ENCODE data around the gene CACNA1C.

CACNA1C gene

GRCh38 chr12:2455410-2455809 is 402.6 kb downstream of the CACNA1C start:
- DNase-seq (ENCODE audit: low spot score) = no peak
- no peak for TF ChIP-seq CTCF (IDR thresholded peaks at IDR 0.05; ENCODE audit: borderline replicate concordance, control extremely low read depth, extremely low read depth, insufficient read depth, missing control alignments)
- in situ Hi-C loops (cut with MboI; ENCODE audit: low sequenced_read_pairs, unreplicated experiment) = no loop called here

- in situ Hi-C loops (cut with MboI; ENCODE audit: low sequenced_read_pairs, unreplicated experiment) = no loop called here
- DNase-seq (ENCODE audit: low spot score) = no peak
- TF ChIP-seq CTCF (IDR thresholded peaks at IDR 0.05; ENCODE audit: borderline replicate concordance, control extremely low read depth, extremely low read depth, insufficient read depth, missing control alignments) = no peak
Measured at GRCh38 chr12:2456122-2456812, 403.5 kb downstream of the CACNA1C start.

GRCh38 chr12:2456813-2457186 is 404.0 kb downstream of the CACNA1C start:
- TF ChIP-seq CTCF (IDR thresholded peaks at IDR 0.05; ENCODE audit: borderline replicate concordance, control extremely low read depth, extremely low read depth, insufficient read depth, missing control alignments) = no peak
- in situ Hi-C loops (cut with MboI; ENCODE audit: low sequenced_read_pairs, unreplicated experiment) = no loop called here

GRCh38 chr12:2457215-2457932 is 404.6 kb downstream of the CACNA1C start:
- no peak for DNase-seq (ENCODE audit: low spot score)
- in situ Hi-C loops (cut with MboI; ENCODE audit: low sequenced_read_pairs, unreplicated experiment) = no loop called here
- TF ChIP-seq CTCF (IDR thresholded peaks at IDR 0.05; ENCODE audit: borderline replicate concordance, control extremely low read depth, extremely low read depth, insufficient read depth, missing control alignments) = no peak

More at GRCh38 chr12:2456813-2457186, 404.0 kb downstream of the CACNA1C start:
- DNase-seq (ENCODE audit: low spot score) = no peak

- no peak for TF ChIP-seq CTCF (IDR thresholded peaks at IDR 0.05; ENCODE audit: borderline replicate concordance, control extremely low read depth, extremely low read depth, insufficient read depth, missing control alignments)
- no peak for DNase-seq (ENCODE audit: low spot score)
- in situ Hi-C loops (cut with MboI; ENCODE audit: low sequenced_read_pairs, unreplicated experiment) = no loop called here
Measured at GRCh38 chr12:2457933-2458414, 405.2 kb downstream of the CACNA1C start.

- no peak for TF ChIP-seq CTCF (IDR thresholded peaks at IDR 0.05; ENCODE audit: borderline replicate concordance, control extremely low read depth, extremely low read depth, insufficient read depth, missing control alignments)
- in situ Hi-C loops (cut with MboI; ENCODE audit: low sequenced_read_pairs, unreplicated experiment) = no loop called here
- no peak for DNase-seq (ENCODE audit: low spot score)
Measured at GRCh38 chr12:2460051-2460670, 407.4 kb downstream of the CACNA1C start.
